HG03439 (cell line): ENCODE data around the gene OR1E2.
"Not testable (repeated sequence)": the region's sequence is repeated elsewhere in the genome, so short reads cannot be mapped to it uniquely, and the experiment has no call there.

Experiments used
- ATAC-seq: cut with Tn5 transposase; IDR thresholded peaks from one replicate; pipeline ENCODE4 v1.9.1; 2021; ENCODE audit warnings: mild to moderate bottlenecking, moderate library complexity; ENCODE audit not compliant: unreplicated experiment

The OR1E2 gene

GRCh38 chr17:3433741-3434140 lies at the start of gene OR1E2:
Gene OR1E2, minus strand, starts transcription at chr17:3433841. Its CDS starts 0 bp downstream, at chr17:3433841.
- no peak for ATAC-seq

- ATAC-seq, result no peak
Measured at GRCh38 chr17:3482852-3483251, 49.2 kb upstream of the OR1E2 start.

- ATAC-seq, result no peak
Measured at GRCh38 chr17:3479988-3480387, 46.3 kb upstream of the OR1E2 start.

GRCh38 chr17:3475812-3476610 lies 42.4 kb upstream of the OR1E2 start, which contains the start of gene ASPA:
Gene ASPA, plus strand, starts transcription at chr17:3475997. Its CDS starts 163 bp downstream, at chr17:3476160.
- no peak for ATAC-seq

GRCh38 chr17:3475251-3475685 lies 41.6 kb upstream of the OR1E2 start:
- no peak for ATAC-seq

- no peak for ATAC-seq
Measured at GRCh38 chr17:3474212-3474611, 40.6 kb upstream of the OR1E2 start.

- ATAC-seq, result no peak
Measured at GRCh38 chr17:3472137-3472536, 38.5 kb upstream of the OR1E2 start.

- ATAC-seq, result no peak
Measured at GRCh38 chr17:3471599-3471998, 38.0 kb upstream of the OR1E2 start, which contains the start of gene SPATA22. Gene SPATA22, minus strand, starts transcription at chr17:3471819. Its CDS starts 2,494 bp downstream, at chr17:3469325.

GRCh38 chr17:3469529-3469928 lies 35.9 kb upstream of the OR1E2 start:
- ATAC-seq, result no peak

GRCh38 chr17:3466355-3466754 lies 32.7 kb upstream of the OR1E2 start:
- ATAC-seq, result not testable (repeated sequence)

- ATAC-seq, result no peak
Measured at GRCh38 chr17:3448059-3448665, 14.5 kb upstream of the OR1E2 start.

- ATAC-seq, result no peak
Measured at GRCh38 chr17:3447625-3448024, 14.0 kb upstream of the OR1E2 start.

GRCh38 chr17:3440451-3440850 lies 6.8 kb upstream of the OR1E2 start:
- ATAC-seq, result no peak

- no peak for ATAC-seq
Measured at GRCh38 chr17:3438368-3438767, 4.7 kb upstream of the OR1E2 start.

GRCh38 chr17:3433215-3433614 lies 426 bp downstream of the OR1E2 start:
- not testable (repeated sequence) for ATAC-seq

- no peak for ATAC-seq
Measured at GRCh38 chr17:3418222-3418621, 15.4 kb downstream of the OR1E2 start.

- no peak for ATAC-seq
Measured at GRCh38 chr17:3415610-3416009, 18.0 kb downstream of the OR1E2 start.

GRCh38 chr17:3412216-3412615 lies 21.4 kb downstream of the OR1E2 start:
- not testable (repeated sequence) for ATAC-seq

- ATAC-seq, result no peak
Measured at GRCh38 chr17:3411070-3411469, 22.6 kb downstream of the OR1E2 start, which contains the start of gene OR3A3. Gene OR3A3, plus strand, starts transcription at chr17:3411370.

GRCh38 chr17:3403856-3404255 lies 29.8 kb downstream of the OR1E2 start:
- ATAC-seq, result not testable (repeated sequence)

- ATAC-seq, result no peak
Measured at GRCh38 chr17:3401786-3402185, 31.9 kb downstream of the OR1E2 start.

GRCh38 chr17:3400055-3400454 lies 33.6 kb downstream of the OR1E2 start:
- no peak for ATAC-seq
